ENCODE measurements around the gene THOC5. TPM values are rescaled to one million over a fixed set of nuclear protein-coding genes. Genes with fewer than 3 reads are reported as not detected.

Gene THOC5
- total RNA-seq, 1 experiment from 2014 or later = 80.6 TPM

- Histone ChIP-seq H2AFZ (ENCODE audit: low read depth, low read length, poor library complexity, severe bottlenecking) (no peak overlapping the region), H3K4me2 (ENCODE audit: low read length) (no peak overlapping the region), H3K27me3 (ENCODE audit: insufficient read depth, low read length) (no peaks in the 10 kb centered on the region), H3K9me2 (ENCODE audit: insufficient read depth) (no peaks in the 10 kb centered on the region), H3K4me3 (replicated peaks in 1 of 2; ENCODE audit: low read depth in 1 of 2, low read length in 2 of 2) (no peak overlapping the region), H3K27ac (ENCODE audit: low read depth, low read length) (no peak overlapping the region), H3K9ac (ENCODE audit: low read length) (no peak overlapping the region), H3K36me3 (ENCODE audit: control insufficient read depth in 1 of 2, insufficient read depth in 2 of 2, low read length in 2 of 2) (peaks cover 43 to 44% of the 10 kb centered on the region in 2 experiments), H3K79me2 (ENCODE audit: insufficient read depth, low read length) (no peaks in the 10 kb centered on the region), H3K9me3 (ENCODE audit: control insufficient read depth in 1 of 2, insufficient read depth in 1 of 2, low read depth in 1 of 2, low read length in 2 of 2) (no peaks in the 10 kb centered on the region), H3K4me1 (ENCODE audit: control insufficient read depth in 1 of 2, insufficient read depth in 2 of 2, low read length in 2 of 2) (no peaks in the 10 kb centered on the region), H4K20me1 (ENCODE audit: insufficient read depth) (no peaks in the 10 kb centered on the region)
- intact Hi-C loops (cut with micrococcal nuclease) = no loop called here
- ATAC-seq (no peak), DNase-seq (ENCODE audit: low read depth, low spot score) (no peak)
- POLR2A ChIA-PET = no interaction called here
- BruUV-seq (replicated peaks) = no TSS peak
- CTCF ChIA-PET = no interaction called here
- RAD21 ChIA-PET (ENCODE audit: low non-redundant PET in 1 of 2, low total read pairs in 2 of 2, uncharacterized antibody in 2 of 2, unreplicated experiment in 2 of 2) = no interaction called here
- TF ChIP-seq ZNF274 (IDR thresholded peaks at IDR 0.05; ENCODE audit: low read depth, low read length) (no peak), TCF7L2 (IDR thresholded peaks at IDR 0.05; ENCODE audit: borderline replicate concordance, extremely low read depth, insufficient read depth, insufficient read length) (no peak), RAD21 (IDR thresholded peaks at IDR 0.05; ENCODE audit: low read depth) (no peak), SIN3A (IDR thresholded peaks at IDR 0.05; ENCODE audit: low read depth) (no peak), POLR2A (IDR thresholded peaks at IDR 0.05; ENCODE audit: borderline replicate concordance, extremely low read depth, insufficient read depth, insufficient read length) (no peak), YY1 (IDR thresholded peaks at IDR 0.05; ENCODE audit: extremely low read depth, insufficient replicate concordance, low read depth, low read length) (no peak), ZFX (IDR thresholded peaks at IDR 0.05) (no peak), SP1 (IDR thresholded peaks at IDR 0.05; ENCODE audit: low read depth) (no peak), FOSL1 (IDR thresholded peaks at IDR 0.05; ENCODE audit: low read depth) (no peak)
- TF ChIP-seq, protein P1, sequence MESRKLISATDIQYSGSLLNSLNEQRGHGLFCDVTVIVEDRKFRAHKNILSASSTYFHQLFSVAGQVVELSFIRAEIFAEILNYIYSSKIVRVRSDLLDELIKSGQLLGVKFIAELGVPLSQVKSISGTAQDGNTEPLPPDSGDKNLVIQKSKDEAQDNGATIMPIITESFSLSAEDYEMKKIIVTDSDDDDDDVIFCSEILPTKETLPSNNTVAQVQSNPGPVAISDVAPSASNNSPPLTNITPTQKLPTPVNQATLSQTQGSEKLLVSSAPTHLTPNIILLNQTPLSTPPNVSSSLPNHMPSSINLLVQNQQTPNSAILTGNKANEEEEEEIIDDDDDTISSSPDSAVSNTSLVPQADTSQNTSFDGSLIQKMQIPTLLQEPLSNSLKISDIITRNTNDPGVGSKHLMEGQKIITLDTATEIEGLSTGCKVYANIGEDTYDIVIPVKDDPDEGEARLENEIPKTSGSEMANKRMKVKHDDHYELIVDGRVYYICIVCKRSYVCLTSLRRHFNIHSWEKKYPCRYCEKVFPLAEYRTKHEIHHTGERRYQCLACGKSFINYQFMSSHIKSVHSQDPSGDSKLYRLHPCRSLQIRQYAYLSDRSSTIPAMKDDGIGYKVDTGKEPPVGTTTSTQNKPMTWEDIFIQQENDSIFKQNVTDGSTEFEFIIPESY (IDR thresholded peaks at IDR 0.05; ENCODE audit: extremely low read depth, insufficient replicate concordance, low read length) = no peak
- TF ChIP-seq, protein P2, sequence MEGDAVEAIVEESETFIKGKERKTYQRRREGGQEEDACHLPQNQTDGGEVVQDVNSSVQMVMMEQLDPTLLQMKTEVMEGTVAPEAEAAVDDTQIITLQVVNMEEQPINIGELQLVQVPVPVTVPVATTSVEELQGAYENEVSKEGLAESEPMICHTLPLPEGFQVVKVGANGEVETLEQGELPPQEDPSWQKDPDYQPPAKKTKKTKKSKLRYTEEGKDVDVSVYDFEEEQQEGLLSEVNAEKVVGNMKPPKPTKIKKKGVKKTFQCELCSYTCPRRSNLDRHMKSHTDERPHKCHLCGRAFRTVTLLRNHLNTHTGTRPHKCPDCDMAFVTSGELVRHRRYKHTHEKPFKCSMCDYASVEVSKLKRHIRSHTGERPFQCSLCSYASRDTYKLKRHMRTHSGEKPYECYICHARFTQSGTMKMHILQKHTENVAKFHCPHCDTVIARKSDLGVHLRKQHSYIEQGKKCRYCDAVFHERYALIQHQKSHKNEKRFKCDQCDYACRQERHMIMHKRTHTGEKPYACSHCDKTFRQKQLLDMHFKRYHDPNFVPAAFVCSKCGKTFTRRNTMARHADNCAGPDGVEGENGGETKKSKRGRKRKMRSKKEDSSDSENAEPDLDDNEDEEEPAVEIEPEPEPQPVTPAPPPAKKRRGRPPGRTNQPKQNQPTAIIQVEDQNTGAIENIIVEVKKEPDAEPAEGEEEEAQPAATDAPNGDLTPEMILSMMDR (IDR thresholded peaks at IDR 0.05 in 2 of 3, conservative IDR thresholded peaks at IDR 0.05 in 1 of 3; ENCODE audit: borderline replicate concordance in 1 of 3, insufficient read depth in 1 of 3, low read depth in 2 of 3, low read length in 2 of 3) = no peak
These were observed 36.2 kb downstream of the THOC5 start for GRCh38 chr22:29517215-29517908.

Data from HCT116 (cell line).